Neural cell (in vitro differentiated cells): ENCODE results near the gene GFPT2. TPM values are rescaled to one million over a fixed set of nuclear protein-coding genes. Genes with fewer than 3 reads are reported as not detected.

Source experiments
- H2AFZ ChIP-seq: fragments of 200-600, 300-800 bp; sonication (generic), shearing (Covaris generic); 2 replicates; pipeline ENCODE4 v1.6.0; 2014; ENCODE audit warnings: low read depth, mild to moderate bottlenecking, antibody characterized with exemption, low read length, moderate library complexity
- H3F3A ChIP-seq: fragments of 200-600 bp; shearing (Covaris generic); 2 replicates; pipeline ENCODE4 v1.6.1; 2016; ENCODE audit warnings: mild to moderate bottlenecking, moderate library complexity, mixed read lengths, antibody characterized with exemption, low read length; ENCODE audit not compliant: insufficient read depth, poor library complexity, severe bottlenecking
- H3K27ac ChIP-seq: fragments of 200-600, 300-800 bp; sonication (generic), shearing (Covaris generic); 2 replicates; pipeline ENCODE4 v1.5.1; 2014; ENCODE audit warnings: mild to moderate bottlenecking, low read length, moderate library complexity
- H3K27me3 ChIP-seq: fragments of 300-800, 200-600 bp; sonication (generic), shearing (Covaris generic); 2 replicates; pipeline ENCODE4 v1.6.0; 2014; ENCODE audit warnings: mild to moderate bottlenecking, low read depth, low read length, moderate library complexity; ENCODE audit not compliant: insufficient read depth
- H3K36me3 ChIP-seq: fragments of 300-800, 200-600 bp; sonication (generic), shearing (Covaris generic); 2 replicates; pipeline ENCODE4 v1.5.1; 2014; ENCODE audit warnings: mild to moderate bottlenecking, antibody characterized with exemption, low read length, moderate library complexity; ENCODE audit not compliant: insufficient read depth
- H3K4me2 ChIP-seq: fragments of 300-800, 200-600 bp; sonication (generic), shearing (Covaris generic); 2 replicates; pipeline ENCODE4 v1.6.0; 2014; ENCODE audit warnings: mild to moderate bottlenecking, low read length
- H3K4me3 ChIP-seq: fragments of 300-800, 200-600 bp; sonication (generic), shearing (Covaris generic); 2 replicates; pipeline ENCODE4 v1.5.1; 2014; ENCODE audit warnings: mild to moderate bottlenecking, low read length, moderate library complexity
- H3K79me2 ChIP-seq: fragments of 200-600 bp; shearing (Covaris generic); replicated peaks from 2 replicates; pipeline ENCODE4 v1.6.0; 2014; ENCODE audit warnings: mild to moderate bottlenecking, low read length, moderate library complexity; ENCODE audit not compliant: insufficient read depth
- H3K9ac ChIP-seq: fragments of 300-800, 200-600 bp; sonication (generic), shearing (Covaris generic); 2 replicates; pipeline ENCODE4 v1.6.1; 2016; ENCODE audit warnings: mild to moderate bottlenecking, low read length, mixed read lengths
- H3K9me2 ChIP-seq: fragments of 200-600 bp; shearing (Covaris generic); 2 replicates; pipeline ENCODE4 v1.6.1; 2016; ENCODE audit warnings: mild to moderate bottlenecking, low read length, mixed read lengths; ENCODE audit not compliant: insufficient read depth
- H3K9me3 ChIP-seq: fragments of 200-600, 300-800 bp; sonication (generic), shearing (Covaris generic); 2 replicates; pipeline ENCODE4 v1.6.1; 2016; ENCODE audit warnings: mild to moderate bottlenecking, mixed run types, low read length, moderate library complexity, mixed read lengths
- H4K20me1 ChIP-seq: fragments of 200-600 bp; shearing (Covaris generic); 2 replicates; pipeline ENCODE4 v1.6.1; 2016; ENCODE audit warnings: mild to moderate bottlenecking, mixed run types; ENCODE audit not compliant: insufficient read depth
- EP300 ChIP-seq: fragments of 450-650 bp; conservative IDR thresholded peaks from 2 replicates; pipeline ENCODE4 v1.6.1; 2014; ENCODE audit warnings: antibody characterized with exemption, mild to moderate bottlenecking, moderate library complexity; ENCODE audit not compliant: poor library complexity, severe bottlenecking
- EZH2 ChIP-seq: fragments of 200-600, 300-800 bp; shearing (Covaris generic), sonication (generic); IDR thresholded peaks from 2 replicates; pipeline ENCODE4 v1.6.1; 2014; ENCODE audit warnings: antibody characterized with exemption, low read length, borderline replicate concordance, mild to moderate bottlenecking; ENCODE audit not compliant: insufficient read depth, poor library complexity, severe bottlenecking
- MXI1 ChIP-seq: fragments of 450-650 bp; conservative IDR thresholded peaks from 2 replicates; pipeline ENCODE4 v1.6.1; 2014; ENCODE audit warnings: antibody characterized with exemption, mild to moderate bottlenecking; ENCODE audit not compliant: poor library complexity, severe bottlenecking
- POLR2AphosphoS5 ChIP-seq: IDR thresholded peaks from 2 replicates; pipeline ENCODE4 v1.6.1; 2012
- RAD21 ChIP-seq: fragments of 450-650 bp; conservative IDR thresholded peaks from 2 replicates; pipeline ENCODE4 v1.6.1; 2014; ENCODE audit warnings: antibody characterized with exemption, mild to moderate bottlenecking, moderate library complexity
- SMC3 ChIP-seq: fragments of 450-650 bp; conservative IDR thresholded peaks from 2 replicates; pipeline ENCODE4 v1.6.1; 2014; ENCODE audit warnings: antibody characterized with exemption, mild to moderate bottlenecking, moderate library complexity; ENCODE audit not compliant: poor library complexity
- TAF1 ChIP-seq: IDR thresholded peaks from 2 replicates; pipeline ENCODE4 v1.6.1; 2012; ENCODE audit warnings: low read depth
- polyA plus RNA-seq: library from polyadenylated mRNA; depleted of rRNA; stranded (reverse); fragments of >200 nt; gene quantifications from 2 replicates; pipeline ENCODE4 v1.2.3, GENCODE V29; 2014
- TF ChIP-seq, protein P1 (sequence below): IDR thresholded peaks from 2 replicates; pipeline ENCODE4 v1.6.1; 2012; ENCODE audit warnings: borderline replicate concordance
- TF ChIP-seq, protein P2 (sequence below): fragments of 450-650 bp; IDR thresholded peaks from 2 replicates; pipeline ENCODE4 v1.5.1; 2014; ENCODE audit warnings: antibody characterized with exemption, mild to moderate bottlenecking, moderate library complexity; ENCODE audit not compliant: poor library complexity, severe bottlenecking

Gene GFPT2
- polyA plus RNA-seq, 1 donor from 2014 or later = 9.2 TPM

DNA sequence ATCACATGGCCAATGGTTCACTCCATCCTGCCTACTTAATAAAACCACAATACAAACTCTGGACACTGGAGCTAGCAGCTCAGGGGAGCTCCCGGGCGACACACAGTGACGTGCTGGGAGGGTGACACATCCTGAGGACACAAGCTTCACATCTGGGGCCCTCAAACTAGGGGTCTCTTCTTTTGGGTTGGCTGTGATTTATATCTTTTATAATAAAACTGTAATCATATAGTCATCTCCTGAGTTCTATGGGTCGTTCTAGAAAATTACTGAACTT lies 49.2 kb downstream of the GFPT2 start:
- Histone ChIP-seq H3K9ac (no peak overlapping the region), H3K36me3 (no peaks in the 10 kb centered on the region), H3K9me3 (no peaks in the 10 kb centered on the region), H3K27ac (no peak overlapping the region), H3K9me2 (no peaks in the 10 kb centered on the region), H3F3A (no peaks in the 10 kb centered on the region), H4K20me1 (no peaks in the 10 kb centered on the region), H3K4me3 (no peak overlapping the region), H2AFZ (no peak overlapping the region), H3K27me3 (no peaks in the 10 kb centered on the region), H3K4me2 (no peak overlapping the region), H3K79me2 (no peaks in the 10 kb centered on the region)
- no peak for TF ChIP-seq MXI1
- TF ChIP-seq EZH2 = no peak
- TF ChIP-seq, protein P1, sequence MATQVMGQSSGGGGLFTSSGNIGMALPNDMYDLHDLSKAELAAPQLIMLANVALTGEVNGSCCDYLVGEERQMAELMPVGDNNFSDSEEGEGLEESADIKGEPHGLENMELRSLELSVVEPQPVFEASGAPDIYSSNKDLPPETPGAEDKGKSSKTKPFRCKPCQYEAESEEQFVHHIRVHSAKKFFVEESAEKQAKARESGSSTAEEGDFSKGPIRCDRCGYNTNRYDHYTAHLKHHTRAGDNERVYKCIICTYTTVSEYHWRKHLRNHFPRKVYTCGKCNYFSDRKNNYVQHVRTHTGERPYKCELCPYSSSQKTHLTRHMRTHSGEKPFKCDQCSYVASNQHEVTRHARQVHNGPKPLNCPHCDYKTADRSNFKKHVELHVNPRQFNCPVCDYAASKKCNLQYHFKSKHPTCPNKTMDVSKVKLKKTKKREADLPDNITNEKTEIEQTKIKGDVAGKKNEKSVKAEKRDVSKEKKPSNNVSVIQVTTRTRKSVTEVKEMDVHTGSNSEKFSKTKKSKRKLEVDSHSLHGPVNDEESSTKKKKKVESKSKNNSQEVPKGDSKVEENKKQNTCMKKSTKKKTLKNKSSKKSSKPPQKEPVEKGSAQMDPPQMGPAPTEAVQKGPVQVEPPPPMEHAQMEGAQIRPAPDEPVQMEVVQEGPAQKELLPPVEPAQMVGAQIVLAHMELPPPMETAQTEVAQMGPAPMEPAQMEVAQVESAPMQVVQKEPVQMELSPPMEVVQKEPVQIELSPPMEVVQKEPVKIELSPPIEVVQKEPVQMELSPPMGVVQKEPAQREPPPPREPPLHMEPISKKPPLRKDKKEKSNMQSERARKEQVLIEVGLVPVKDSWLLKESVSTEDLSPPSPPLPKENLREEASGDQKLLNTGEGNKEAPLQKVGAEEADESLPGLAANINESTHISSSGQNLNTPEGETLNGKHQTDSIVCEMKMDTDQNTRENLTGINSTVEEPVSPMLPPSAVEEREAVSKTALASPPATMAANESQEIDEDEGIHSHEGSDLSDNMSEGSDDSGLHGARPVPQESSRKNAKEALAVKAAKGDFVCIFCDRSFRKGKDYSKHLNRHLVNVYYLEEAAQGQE = no peak
- no peak for TF ChIP-seq SMC3
- TF ChIP-seq EP300 = no peak
- TF ChIP-seq TAF1 = no peak
- TF ChIP-seq POLR2AphosphoS5 = no peak
- TF ChIP-seq RAD21 = no peak
- TF ChIP-seq, protein P2, sequence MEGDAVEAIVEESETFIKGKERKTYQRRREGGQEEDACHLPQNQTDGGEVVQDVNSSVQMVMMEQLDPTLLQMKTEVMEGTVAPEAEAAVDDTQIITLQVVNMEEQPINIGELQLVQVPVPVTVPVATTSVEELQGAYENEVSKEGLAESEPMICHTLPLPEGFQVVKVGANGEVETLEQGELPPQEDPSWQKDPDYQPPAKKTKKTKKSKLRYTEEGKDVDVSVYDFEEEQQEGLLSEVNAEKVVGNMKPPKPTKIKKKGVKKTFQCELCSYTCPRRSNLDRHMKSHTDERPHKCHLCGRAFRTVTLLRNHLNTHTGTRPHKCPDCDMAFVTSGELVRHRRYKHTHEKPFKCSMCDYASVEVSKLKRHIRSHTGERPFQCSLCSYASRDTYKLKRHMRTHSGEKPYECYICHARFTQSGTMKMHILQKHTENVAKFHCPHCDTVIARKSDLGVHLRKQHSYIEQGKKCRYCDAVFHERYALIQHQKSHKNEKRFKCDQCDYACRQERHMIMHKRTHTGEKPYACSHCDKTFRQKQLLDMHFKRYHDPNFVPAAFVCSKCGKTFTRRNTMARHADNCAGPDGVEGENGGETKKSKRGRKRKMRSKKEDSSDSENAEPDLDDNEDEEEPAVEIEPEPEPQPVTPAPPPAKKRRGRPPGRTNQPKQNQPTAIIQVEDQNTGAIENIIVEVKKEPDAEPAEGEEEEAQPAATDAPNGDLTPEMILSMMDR = no peak

DNA sequence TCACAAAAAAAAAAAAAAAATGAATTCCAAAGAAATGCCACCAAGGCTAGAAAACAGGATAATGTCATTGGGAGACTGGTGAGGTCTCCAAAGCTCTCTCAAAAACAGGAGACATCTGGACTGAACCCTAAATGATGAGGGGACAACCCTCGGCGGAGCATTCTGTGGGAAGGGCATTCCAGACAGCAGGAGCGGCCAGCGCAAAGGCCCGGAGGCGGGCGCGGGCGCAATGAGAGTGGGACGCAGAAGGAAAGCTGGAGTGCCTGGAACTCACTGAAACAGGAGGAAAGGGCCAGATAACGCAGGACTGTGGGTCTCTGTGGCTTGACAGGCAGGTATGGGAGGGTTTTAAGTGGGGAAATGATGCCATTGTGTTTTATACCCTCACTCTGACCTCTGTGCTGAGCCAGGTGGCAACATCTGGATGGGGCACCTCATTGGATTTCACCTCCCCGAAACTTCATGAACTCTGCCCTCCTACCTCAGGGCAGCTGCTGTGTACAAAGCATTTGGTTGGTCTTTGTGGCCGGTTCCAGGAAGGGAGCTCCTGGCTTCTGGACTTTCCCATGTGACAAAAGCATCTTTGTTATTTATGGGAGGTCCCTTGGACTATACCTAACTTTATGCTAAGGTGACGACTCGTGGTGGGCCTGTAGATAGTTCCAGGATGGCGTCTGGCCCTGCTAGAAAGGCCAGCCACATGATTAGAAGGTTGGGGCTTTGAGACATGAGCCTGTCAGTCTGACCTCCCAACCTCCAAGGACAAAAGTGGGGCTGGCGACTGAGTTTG lies 49.7 kb downstream of the GFPT2 start:
- Histone ChIP-seq H3K9ac (no peak overlapping the region), H3K9me2 (no peaks in the 10 kb centered on the region), H3K4me2 (no peak overlapping the region), H3K9me3 (no peaks in the 10 kb centered on the region), H3K27ac (no peak overlapping the region), H3K36me3 (no peaks in the 10 kb centered on the region), H3F3A (no peaks in the 10 kb centered on the region), H2AFZ (no peak overlapping the region), H4K20me1 (no peaks in the 10 kb centered on the region), H3K79me2 (no peaks in the 10 kb centered on the region), H3K4me3 (no peak overlapping the region), H3K27me3 (no peaks in the 10 kb centered on the region)
- no peak for TF ChIP-seq MXI1

DNA sequence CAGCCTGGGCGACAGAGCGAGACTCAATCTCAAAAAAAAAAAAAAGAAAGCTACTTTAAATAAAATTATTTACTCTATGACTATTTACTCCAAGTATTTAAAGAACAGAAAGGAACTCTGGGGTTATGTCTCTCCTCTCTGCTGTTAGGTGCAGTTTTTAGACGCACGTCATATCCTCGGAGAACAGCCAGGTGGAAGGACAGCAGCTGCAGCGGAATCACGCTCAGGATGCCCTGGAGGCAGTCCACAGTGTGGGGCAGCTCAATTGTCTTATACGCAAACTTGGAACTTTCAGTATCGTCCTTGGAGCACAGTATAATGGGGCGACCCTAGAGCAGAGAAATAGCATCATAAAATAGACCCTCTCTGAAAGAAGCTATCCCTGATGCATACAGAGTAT lies 50.9 kb downstream of the GFPT2 start:
- Histone ChIP-seq H3F3A (no peaks in the 10 kb centered on the region), H2AFZ (no peak overlapping the region), H3K27me3 (no peaks in the 10 kb centered on the region), H4K20me1 (no peaks in the 10 kb centered on the region), H3K27ac (no peak overlapping the region), H3K4me2 (no peak overlapping the region), H3K9me3 (no peaks in the 10 kb centered on the region), H3K36me3 (no peaks in the 10 kb centered on the region), H3K79me2 (no peaks in the 10 kb centered on the region), H3K9ac (no peak overlapping the region), H3K9me2 (no peaks in the 10 kb centered on the region), H3K4me3 (no peak overlapping the region)
- TF ChIP-seq SMC3 (no peak), EP300 (no peak), RAD21 (no peak), TAF1 (no peak), POLR2AphosphoS5 (no peak)
- TF ChIP-seq, protein P2 = no peak
